KG1 (cell line): ENCODE results near the gene COL6A3.
"Not testable (repeated sequence)": the region's sequence is repeated elsewhere in the genome, so short reads cannot be mapped to it uniquely, and the experiment has no call there.

Experiments used
- DNase-seq: peaks from one replicate; lab custom pipeline; 2025; lab: John Stamatoyannopoulos, UW

The COL6A3 gene

DNA sequence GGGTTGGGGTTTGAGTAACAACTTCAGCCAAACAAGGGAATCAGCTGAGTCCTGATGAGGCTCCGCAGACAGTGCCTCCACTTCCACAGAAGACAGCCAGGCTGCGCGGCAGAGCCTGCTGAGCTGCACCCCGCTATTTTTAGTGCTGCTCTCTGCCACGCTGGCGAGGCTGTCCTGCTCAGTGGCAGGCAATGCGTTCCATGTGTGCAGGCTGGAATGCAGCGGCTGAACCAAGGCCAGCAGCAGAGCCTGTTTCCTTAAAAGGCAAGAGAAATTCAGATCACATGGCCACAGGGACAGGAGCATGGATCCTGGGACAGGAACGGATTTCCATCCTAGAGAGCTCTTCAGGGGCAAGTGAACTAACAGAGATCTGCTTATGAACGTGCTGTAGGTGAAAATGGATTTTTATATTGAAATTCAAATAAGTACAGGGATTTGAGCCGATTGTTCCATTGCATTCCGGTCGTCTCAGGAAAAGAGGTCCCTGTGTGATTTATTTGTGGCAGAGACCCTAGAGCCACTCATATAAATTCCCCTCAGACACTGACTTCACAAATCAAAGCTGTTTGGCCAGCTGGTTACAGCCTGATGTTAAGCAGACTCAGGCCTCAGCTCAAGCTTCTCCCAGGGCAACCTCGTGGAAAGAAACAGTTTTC, 98.7 kb downstream of the COL6A3 start:
- no peak for DNase-seq

DNA sequence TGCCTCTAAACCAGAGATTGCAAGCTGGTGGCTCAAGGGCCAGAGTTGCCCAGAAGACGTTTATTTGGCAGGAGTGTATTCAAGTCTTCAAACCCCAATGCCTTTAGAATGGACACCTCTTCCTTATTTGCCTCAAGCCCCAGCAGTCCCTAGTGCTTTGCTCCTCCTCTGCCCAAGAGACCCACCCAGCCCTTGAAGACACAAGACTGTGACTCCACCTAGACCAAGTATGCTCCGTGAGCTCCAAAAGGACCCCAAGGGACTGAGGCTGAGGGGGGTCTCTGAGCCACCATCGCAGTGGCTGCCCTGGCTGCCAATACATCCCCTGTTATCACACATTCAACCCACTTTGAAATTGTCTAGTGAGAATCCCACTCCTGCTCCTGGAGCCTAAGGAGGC, 99.3 kb downstream of the COL6A3 start:
- no peak for DNase-seq

DNA sequence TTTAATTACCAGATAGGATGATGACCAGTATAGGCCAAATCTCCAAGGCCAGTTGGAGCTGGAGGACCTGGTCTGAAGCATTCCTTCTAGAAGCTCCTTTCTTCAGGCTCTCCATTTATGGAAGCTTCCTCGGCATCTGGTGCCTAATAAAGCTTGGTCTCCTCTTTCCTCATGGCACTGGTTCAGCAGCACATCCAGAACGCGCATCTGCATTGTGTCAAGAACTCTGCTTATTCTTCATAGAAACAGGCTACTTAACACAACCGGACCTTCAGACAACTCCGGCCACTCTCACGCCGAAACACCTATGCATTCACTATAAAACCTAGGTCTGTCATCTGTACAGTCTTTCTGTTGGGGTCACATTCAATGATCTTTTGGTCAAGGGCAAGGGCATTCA, 99.8 kb downstream of the COL6A3 start:
- no peak for DNase-seq

DNA sequence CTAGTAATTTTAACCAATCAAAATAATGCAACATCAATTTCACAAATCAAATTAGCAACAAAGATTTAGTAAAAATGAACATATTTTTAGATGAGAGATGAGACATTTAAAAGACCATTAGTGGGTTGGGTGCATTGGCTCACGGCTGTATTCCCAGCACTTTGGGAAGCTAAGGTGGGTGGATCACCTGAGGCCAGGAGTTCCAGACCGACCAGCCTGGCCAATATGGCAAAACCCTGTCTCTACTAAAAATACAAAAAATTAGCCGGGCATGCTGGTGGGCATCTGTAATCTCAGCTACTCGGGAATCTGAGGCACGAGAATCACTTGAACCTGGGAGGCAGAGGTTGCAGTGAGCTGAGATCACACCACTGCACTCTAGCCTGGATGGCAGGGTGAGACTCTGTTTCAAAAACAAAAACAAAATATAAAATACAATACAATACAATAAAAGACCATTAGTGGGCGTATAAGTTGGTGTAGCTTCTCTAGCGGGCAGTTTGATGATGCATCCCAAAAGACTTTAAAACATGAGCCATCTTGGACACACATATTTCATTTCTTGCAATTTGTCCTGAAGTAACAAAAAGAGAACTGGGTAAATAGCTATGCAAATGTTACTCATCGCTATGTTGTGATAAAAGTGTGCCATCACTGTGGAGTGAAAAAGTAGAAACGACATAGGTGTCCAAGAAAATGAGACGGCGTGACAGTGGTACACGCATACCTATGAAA, 101.8 kb downstream of the COL6A3 start:
- DNase-seq, result no peak

DNA sequence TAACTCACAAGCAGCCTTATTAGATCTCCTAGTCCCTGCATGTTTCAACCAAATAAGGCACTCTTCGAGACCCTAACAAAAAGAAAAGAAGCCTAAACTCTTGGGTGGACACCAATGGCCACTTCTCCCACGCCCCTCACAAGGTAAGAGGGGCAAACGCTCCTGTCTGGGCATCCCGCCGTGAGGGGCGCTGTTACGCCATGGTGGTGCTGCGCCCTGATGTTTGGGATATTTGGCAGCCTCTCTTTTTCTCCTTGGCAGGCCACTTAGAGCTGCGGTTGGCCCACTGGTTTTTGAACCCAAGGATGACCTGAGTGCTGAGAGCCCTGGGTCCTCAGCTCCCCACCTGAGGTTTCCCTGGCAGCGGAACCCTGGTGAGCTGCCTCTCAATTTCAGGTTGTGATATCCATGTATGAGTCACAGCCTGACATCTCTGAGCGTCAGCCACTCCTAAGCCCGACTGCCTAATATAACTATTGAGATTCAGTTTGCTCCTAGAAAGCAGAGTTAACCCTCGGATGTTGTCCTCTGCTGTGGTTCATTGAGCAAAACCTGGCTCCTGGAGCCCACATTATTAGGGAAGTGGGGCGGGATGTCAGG, 103.3 kb downstream of the COL6A3 start:
- DNase-seq, result no peak

DNA sequence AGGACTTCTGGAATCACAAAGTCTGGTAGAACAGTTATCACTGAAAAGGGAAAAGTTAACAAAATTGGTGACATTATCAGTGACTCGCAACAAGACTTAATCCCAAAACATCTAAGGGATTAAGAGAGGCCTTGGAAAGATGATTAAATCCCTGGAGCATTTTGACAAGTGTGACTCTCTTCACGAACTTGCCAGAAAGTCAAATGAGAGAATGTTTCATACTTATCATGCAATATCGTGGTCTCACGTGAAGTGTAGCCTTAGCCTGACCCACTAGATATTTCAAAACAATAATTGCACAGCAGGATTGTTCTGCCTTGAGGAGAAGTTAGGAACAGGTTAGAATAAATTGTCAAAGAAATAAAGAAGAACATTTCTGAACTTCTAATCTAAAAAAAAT, 104.5 kb downstream of the COL6A3 start:
- no peak for DNase-seq

DNA sequence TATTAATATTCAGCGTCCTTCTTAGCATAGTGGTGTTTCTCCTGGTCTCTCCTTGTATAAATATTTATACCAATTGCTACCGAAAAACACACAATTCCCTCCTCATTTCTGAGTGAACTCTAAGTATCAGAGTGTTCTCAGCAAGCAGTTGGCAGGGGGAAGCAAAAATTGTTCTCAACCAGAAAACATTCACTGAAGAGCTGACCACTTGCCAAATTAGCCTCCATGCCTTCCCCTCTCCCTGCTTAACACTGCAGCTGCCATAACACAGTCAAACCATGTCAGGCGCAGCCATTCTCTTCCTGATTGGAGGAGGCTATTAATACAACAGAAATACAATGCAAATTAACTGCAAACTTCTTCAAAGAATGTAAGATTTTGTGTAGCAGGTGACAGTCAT, 105.0 kb downstream of the COL6A3 start:
- DNase-seq, result no peak

DNA sequence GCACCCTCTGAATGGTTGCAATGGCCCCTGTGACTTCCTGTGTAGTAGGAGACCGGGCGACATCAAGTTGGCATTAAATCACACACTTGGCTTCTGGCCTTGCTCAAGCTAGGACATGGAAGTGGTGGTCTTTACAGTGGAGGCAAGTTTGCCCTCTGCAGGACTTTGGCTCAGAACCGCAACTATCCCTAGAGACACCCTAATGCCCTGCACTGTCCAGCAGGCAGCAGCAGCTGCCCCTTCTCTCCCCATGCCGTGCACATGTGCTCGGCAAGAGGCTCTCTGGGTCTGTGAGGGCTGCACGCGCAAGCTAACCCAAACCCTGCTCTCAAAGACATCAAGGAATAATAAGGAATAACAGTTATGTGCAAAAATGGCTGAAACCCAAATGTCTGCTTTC, 106.5 kb downstream of the COL6A3 start:
- DNase-seq, result no peak

DNA sequence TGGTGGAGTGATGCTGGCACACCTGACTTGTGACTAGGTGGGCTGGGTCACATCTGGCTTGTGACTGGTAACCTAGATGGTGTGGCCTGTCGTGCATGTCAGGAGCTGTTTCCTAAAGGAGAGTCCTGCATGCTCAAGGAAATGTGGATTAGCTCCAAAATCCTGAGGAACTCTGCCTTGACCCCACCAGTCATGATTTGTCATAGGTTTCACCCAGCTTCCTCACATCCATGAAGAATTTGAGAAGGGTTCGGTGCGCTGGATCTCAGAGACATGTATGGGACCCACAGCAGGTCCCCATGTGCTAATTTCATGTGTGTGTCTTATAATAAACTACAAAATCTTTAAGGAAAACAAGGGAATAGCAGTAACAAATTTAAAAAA, 107.2 kb downstream of the COL6A3 start:
- no peak for DNase-seq

DNA sequence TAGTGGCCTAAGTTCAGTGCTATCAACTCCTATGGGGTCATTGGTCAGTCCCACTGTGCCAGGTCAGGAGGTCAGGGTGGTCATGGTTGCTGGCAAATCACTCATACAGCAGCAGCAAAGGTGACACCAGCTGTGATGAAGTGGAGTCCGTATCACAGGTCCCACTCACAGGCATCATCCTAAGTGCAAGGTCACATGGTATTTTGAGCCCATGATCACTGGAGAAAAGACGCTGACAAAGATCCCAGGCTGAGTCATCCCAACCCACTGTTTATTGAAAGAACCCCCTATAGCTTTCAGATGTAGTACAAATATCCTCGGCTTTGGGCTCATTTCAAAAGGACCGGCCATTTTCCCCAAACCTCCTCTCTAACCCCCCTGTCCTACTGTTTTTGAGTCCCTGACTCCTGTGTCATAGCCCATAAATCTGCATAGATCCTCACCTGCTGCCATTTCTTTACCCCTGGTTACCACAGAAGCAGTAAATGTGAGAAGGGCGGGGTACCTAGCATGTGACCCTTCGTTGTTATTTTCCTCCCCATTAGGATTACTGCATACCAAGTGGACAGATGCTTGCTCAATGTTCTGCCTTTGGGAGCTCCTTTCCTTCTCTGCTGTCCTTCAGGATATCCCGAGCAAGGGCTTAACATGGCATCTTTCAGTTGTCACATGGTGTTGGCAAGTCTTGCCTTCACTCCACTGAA, 107.7 kb downstream of the COL6A3 start:
- DNase-seq, result no peak

DNA sequence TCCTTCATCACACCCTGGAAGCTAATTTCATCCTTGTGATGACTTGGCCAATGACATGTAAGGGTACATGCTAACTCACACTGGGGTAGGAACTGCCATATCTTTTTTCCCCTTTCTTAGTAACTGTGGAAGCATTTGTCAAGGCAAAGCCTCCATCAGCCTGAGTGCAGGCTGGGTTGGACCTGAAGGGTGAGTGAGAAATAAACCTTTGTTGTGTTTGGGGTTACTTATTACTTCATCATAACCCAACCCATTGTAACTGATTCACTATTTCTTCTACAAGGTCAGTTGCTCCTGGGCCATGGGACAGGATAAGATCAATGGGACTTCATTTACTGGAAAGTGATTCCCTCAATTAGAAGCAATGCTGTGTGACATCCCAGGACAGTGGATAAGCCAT, 108.4 kb downstream of the COL6A3 start:
- no peak for DNase-seq

DNA sequence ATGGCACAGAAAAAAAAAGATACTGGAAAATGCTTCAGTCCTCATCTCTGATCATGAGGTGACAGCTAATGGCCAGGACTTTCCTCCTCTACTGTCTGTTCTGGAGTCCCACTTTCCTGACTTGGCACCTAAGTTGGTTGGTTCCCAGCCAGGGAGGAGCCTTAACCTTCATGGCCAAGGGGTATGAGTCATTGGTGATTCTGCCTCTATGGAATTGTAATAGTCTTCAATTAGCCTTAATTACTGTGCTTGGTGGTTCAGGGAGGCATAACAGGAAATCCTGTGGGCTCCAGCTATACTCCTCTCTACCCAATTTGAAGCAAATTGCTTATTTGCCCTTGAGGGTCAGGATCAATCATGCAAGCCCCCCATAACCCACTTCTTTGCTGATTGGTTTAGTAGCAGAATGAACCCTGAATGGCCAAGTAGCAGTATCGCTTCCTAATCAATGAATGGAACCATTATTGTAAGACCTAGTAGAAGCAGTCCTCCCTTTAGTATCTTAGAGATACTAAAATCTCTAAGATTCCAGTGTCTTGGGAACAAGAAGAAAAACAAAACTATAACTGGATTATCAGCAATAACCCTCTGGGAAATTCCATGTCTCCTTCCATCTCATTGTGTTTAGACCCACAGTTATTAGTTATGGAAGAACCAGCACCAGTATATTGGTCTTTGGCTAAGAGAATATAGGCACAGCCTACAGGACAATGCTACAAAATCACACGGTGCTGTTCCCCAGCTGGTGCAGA, 109.0 kb downstream of the COL6A3 start:
- DNase-seq, result no peak

DNA sequence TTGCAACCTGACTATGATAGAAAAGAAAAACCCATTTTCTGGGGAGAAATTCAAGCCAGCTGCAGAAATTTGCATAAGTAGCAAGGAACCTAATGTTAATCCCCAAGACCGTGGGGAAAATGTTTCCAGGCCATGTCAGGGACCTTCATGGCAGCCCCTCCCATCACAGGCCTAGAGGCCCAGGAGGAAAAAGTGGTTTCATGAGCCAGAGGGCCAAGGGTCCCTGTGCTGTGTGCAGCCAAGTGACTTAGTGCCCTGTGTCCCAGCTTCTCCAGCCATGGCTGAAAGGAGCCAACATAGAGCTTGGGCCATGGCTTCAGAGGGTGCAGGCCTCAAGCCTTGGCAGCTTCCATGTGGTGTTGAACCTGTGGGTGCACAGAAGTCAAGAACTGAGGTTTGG, 110.7 kb downstream of the COL6A3 start:
- not testable (repeated sequence) for DNase-seq

DNA sequence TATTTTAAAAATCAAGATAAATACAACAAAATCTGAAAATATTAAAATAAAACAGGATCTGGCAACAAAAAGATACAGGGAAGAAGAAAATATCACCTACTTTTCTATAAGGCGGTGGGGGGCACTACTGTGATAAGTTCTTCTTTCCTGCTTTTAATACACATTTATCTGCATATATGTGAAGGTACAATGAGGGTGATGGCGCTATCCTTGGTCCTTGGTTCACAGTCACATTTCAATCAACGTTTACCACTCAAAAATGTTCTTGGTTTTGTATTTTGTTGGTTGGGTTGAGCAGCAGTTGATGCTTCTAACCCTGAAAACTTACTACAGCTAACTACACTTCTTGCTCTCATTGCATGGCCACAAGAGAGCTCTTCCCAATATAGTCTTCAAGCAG, 112.4 kb downstream of the COL6A3 start:
- DNase-seq, result no peak

DNA sequence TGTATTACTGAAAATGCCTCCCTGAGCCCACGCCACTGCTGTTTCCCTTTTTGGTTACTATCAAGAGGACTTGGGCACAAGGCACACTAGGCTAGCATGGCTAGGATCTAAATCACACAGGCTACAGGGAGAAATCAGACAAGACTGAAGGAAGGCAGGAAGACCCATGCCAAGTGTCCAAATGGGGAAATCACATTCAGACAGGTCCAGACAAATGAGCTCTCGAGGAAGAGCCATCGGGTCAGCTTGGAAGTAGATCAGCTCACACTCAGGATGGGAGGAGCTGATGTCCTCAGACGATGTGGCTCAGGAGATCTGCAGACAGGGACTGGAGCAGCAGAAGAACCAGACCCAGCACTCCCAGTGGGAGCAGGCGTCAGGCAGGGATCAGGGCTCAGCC, 113.2 kb downstream of the COL6A3 start:
- DNase-seq, result no peak

DNA sequence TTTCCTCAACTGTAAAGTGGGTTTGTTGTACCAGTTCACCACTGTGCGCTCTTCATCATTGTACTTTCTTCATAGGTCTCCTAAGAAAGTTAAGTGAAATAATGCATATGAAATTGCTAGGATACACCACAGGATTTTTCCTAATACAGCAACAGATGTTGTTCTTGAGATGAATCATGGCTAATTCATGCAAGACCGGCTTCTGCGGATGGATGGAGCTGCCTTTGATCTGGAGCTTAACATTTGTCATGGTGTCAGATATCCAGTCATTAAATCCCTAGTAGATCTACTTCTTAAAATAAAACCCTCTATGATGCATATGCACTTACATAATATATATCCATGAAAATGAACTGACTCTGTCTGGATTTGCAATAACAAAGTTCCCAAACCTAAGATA, 114.1 kb downstream of the COL6A3 start:
- no peak for DNase-seq

DNA sequence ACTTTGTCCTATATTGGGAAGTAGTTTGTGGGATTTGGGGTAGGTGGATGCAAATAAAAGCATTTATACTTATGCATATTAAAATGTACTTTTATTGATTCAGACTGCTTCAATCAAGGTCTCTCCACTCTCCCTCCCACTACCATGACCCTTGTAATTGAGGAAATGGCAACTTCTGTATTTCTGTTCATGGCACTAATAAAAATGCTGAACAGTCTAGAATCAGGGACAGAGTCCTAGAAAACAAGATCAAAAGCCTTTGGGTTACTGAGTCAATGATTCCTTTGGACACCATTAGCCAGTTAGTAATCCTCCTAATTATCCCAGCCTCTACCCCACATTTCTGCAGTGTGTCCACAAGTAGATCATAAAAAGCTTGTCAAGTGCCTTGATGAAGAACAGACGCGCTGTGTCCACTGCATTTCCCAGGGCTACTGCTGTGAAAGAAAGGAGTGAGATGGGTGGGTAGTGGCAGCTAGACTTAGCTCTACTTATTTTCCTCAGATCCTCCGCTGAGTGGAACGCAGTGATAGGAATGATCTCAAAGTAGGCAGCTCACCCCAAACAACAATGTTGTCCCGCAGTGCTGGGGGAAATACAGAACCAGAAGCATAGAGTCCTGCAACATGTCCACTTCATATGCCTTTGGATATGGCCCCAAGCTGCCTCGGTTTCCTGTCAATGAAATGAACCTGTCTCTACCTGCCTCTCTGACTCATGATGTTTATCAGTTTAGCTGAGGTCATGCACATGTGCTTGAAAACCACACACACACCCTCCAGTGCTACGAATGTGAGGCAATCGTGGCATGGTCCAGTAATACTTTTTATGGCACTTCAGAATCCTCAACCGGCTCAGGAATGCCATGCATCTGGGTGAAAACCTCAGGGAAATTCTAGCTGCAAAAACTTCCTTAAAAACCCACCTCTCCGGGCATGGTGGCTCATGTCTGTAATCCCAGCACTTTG, 115.5 kb downstream of the COL6A3 start:
- no peak for DNase-seq

DNA sequence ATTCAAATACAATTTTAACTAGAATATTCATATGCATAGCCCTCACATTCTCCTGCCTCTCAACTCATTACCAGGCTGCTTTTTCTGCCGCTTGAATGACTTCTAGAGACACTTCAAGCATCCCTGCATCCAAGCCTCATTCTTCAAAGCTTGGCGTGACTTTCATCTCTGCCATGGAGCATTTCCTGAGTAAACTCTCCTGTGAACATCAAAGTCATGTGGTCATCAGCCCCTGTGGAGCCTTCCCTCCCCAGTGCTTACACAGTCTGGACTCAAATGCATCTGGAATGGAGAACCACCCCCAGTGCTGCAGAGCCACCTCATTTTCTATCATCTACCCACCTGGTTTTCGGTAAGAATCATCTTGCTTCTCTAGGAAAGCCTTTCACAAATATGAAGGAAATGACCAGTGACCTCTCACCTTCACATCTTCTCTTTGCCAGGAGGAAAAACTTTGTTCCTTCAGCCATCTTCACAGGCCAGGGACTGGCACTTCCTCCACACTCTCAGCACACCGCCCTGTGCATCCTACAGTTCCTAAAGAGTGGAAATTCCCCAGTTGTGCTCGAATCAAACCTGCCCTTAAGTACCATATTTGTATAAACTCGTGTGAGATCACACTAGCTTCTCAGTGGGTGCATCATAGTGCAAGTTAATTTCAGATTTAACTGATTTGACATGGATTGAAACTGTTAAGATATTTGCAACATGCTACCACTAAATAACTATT, 116.4 kb downstream of the COL6A3 start:
- DNase-seq, result no peak

DNA sequence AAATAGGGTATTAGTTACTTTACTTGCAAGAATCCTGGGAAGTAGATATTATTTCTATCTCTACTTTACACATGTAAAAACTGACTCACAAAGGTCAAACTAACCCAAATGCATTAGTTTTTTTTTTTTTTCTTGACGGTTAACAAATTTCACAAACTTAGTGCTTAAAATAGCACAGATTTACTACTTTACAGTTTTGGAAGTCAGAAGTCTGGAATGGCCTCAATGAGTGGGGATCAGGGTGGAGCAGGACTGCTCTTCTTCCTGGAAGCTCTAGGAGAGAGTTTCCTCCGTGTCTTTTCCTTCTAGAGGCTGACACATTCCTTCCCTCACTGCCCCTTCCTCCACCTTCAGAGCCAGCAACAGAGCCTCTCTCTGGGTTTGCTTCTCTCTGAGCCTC, 117.2 kb downstream of the COL6A3 start:
- DNase-seq, result no peak

DNA sequence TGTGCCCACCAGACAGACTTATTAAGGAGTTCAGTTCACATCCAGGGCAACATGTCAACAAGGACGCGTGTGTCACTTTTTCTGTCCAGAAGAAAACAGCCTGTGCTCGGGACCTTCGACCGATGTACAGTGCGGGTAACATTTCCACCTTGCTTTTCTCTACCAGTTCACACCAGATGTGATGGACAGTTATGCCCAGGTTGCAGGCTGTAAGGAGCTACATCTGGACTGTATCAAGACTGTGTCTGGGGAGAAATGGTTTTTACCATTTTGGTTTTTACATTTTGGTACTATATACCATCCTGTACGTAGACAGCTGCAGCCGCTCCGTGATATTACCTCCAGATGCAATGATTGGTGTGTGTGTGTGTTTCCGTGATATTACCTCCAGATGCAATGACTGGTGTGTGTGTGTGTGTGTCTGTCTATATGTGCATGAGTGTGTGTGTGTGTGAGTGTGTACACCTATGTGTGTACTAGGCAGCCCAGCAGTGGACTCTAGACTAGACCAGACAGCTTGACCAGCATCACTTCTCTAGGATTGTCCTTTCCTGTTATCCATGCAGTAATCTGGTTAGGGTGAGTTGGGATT, 118.0 kb downstream of the COL6A3 start:
- no peak for DNase-seq
